ENCODE data around the gene COX19. TPM values are rescaled to one million over a fixed set of nuclear protein-coding genes. Genes with fewer than 3 reads are reported as not detected.

The COX19 gene
- total and polyA plus RNA-seq, 2 experiments from 2014 or later, result 11.7 to 12.6 TPM

DNA sequence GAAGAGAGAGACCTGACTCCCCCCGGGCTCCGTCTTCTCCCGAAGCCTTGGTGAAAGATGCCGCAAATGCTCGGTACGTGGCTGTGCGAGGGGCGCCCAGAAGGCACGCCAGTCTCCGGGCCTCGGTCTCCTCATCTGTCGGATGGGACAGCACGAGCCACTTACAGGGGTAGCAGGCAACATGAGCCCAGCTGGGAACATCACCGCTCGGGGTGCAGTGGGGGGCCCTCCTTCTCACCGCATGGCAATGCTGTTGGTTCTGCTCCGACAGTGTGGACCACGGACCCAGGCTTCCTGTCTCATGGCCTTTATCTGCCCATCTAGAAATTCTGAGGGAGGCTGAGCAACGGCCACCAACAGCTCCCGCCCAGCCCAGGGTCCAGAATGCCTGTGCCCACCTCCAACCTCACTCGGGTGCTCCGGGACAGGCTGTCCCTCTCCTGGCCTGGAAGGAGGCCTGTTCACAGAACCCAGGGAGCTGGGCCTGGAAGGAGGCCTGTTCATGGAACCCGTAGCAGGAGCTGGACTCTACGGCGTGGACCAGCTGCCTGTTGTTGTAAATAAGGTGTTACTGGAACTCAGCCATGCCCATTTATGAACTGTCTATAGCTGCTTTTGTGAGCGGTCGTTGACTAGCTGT lies 36.7 kb downstream of the COX19 start (continued):
- TF ChIP-seq, protein P1, sequence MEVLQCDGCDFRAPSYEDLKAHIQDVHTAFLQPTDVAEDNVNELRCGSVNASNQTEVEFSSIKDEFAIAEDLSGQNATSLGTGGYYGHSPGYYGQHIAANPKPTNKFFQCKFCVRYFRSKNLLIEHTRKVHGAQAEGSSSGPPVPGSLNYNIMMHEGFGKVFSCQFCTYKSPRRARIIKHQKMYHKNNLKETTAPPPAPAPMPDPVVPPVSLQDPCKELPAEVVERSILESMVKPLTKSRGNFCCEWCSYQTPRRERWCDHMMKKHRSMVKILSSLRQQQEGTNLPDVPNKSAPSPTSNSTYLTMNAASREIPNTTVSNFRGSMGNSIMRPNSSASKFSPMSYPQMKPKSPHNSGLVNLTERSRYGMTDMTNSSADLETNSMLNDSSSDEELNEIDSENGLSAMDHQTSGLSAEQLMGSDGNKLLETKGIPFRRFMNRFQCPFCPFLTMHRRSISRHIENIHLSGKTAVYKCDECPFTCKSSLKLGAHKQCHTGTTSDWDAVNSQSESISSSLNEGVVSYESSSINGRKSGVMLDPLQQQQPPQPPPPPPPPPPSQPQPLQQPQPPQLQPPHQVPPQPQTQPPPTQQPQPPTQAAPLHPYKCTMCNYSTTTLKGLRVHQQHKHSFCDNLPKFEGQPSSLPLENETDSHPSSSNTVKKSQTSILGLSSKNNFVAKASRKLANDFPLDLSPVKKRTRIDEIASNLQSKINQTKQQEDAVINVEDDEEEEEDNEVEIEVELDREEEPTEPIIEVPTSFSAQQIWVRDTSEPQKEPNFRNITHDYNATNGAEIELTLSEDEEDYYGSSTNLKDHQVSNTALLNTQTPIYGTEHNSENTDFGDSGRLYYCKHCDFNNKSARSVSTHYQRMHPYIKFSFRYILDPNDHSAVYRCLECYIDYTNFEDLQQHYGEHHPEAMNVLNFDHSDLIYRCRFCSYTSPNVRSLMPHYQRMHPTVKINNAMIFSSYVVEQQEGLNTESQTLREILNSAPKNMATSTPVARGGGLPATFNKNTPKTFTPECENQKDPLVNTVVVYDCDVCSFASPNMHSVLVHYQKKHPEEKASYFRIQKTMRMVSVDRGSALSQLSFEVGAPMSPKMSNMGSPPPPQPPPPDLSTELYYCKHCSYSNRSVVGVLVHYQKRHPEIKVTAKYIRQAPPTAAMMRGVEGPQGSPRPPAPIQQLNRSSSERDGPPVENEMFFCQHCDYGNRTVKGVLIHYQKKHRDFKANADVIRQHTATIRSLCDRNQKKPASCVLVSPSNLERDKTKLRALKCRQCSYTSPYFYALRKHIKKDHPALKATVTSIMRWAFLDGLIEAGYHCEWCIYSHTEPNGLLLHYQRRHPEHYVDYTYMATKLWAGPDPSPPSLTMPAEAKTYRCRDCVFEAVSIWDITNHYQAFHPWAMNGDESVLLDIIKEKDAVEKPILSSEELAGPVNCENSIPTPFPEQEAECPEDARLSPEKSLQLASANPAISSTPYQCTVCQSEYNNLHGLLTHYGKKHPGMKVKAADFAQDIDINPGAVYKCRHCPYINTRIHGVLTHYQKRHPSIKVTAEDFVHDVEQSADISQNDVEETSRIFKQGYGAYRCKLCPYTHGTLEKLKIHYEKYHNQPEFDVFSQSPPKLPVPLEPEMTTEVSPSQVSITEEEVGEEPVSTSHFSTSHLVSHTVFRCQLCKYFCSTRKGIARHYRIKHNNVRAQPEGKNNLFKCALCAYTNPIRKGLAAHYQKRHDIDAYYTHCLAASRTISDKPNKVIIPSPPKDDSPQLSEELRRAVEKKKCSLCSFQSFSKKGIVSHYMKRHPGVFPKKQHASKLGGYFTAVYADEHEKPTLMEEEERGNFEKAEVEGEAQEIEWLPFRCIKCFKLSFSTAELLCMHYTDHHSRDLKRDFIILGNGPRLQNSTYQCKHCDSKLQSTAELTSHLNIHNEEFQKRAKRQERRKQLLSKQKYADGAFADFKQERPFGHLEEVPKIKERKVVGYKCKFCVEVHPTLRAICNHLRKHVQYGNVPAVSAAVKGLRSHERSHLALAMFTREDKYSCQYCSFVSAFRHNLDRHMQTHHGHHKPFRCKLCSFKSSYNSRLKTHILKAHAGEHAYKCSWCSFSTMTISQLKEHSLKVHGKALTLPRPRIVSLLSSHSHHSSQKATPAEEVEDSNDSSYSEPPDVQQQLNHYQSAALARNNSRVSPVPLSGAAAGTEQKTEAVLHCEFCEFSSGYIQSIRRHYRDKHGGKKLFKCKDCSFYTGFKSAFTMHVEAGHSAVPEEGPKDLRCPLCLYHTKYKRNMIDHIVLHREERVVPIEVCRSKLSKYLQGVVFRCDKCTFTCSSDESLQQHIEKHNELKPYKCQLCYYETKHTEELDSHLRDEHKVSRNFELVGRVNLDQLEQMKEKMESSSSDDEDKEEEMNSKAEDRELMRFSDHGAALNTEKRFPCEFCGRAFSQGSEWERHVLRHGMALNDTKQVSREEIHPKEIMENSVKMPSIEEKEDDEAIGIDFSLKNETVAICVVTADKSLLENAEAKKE (CRISPR knock-in tag; IDR thresholded peaks at IDR 0.05), result no peak
- no peak for TF ChIP-seq EZH2phosphoT487 (IDR thresholded peaks at IDR 0.05; ENCODE audit: unreplicated experiment)
- TF ChIP-seq NANOG (IDR thresholded peaks at IDR 0.05; ENCODE audit: borderline replicate concordance), result no peak
- TF ChIP-seq EZH2 (IDR thresholded peaks at IDR 0.05; ENCODE audit: low read depth, unreplicated experiment), result no peak
- TF ChIP-seq STAT1 (IDR thresholded peaks at IDR 0.05; ENCODE audit: unreplicated experiment), result no peak
- TF ChIP-seq CREB1 (CRISPR knock-in tag; IDR thresholded peaks at IDR 0.05; ENCODE audit: low read depth), result no peak
- TF ChIP-seq, protein P2, sequence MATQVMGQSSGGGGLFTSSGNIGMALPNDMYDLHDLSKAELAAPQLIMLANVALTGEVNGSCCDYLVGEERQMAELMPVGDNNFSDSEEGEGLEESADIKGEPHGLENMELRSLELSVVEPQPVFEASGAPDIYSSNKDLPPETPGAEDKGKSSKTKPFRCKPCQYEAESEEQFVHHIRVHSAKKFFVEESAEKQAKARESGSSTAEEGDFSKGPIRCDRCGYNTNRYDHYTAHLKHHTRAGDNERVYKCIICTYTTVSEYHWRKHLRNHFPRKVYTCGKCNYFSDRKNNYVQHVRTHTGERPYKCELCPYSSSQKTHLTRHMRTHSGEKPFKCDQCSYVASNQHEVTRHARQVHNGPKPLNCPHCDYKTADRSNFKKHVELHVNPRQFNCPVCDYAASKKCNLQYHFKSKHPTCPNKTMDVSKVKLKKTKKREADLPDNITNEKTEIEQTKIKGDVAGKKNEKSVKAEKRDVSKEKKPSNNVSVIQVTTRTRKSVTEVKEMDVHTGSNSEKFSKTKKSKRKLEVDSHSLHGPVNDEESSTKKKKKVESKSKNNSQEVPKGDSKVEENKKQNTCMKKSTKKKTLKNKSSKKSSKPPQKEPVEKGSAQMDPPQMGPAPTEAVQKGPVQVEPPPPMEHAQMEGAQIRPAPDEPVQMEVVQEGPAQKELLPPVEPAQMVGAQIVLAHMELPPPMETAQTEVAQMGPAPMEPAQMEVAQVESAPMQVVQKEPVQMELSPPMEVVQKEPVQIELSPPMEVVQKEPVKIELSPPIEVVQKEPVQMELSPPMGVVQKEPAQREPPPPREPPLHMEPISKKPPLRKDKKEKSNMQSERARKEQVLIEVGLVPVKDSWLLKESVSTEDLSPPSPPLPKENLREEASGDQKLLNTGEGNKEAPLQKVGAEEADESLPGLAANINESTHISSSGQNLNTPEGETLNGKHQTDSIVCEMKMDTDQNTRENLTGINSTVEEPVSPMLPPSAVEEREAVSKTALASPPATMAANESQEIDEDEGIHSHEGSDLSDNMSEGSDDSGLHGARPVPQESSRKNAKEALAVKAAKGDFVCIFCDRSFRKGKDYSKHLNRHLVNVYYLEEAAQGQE (IDR thresholded peaks at IDR 0.05; ENCODE audit: unreplicated experiment), result no peak
- TF ChIP-seq, protein P3, sequence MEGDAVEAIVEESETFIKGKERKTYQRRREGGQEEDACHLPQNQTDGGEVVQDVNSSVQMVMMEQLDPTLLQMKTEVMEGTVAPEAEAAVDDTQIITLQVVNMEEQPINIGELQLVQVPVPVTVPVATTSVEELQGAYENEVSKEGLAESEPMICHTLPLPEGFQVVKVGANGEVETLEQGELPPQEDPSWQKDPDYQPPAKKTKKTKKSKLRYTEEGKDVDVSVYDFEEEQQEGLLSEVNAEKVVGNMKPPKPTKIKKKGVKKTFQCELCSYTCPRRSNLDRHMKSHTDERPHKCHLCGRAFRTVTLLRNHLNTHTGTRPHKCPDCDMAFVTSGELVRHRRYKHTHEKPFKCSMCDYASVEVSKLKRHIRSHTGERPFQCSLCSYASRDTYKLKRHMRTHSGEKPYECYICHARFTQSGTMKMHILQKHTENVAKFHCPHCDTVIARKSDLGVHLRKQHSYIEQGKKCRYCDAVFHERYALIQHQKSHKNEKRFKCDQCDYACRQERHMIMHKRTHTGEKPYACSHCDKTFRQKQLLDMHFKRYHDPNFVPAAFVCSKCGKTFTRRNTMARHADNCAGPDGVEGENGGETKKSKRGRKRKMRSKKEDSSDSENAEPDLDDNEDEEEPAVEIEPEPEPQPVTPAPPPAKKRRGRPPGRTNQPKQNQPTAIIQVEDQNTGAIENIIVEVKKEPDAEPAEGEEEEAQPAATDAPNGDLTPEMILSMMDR (conservative IDR thresholded peaks at IDR 0.05; ENCODE audit: low read depth in 2 of 2), result no peak
- TF ChIP-seq POLR2AphosphoS5 (IDR thresholded peaks at IDR 0.05; ENCODE audit: low read depth), result no peak
- no peak for TF ChIP-seq ZNF331 (CRISPR knock-in tag; IDR thresholded peaks at IDR 0.05; ENCODE audit: low read depth)
- TF ChIP-seq ZNF114 (CRISPR knock-in tag; IDR thresholded peaks at IDR 0.05), result no peak
